G401.6 (cell line): ENCODE data around the gene INPP5D.
"Not testable (repeated sequence)": the region's sequence is repeated elsewhere in the genome, so short reads cannot be mapped to it uniquely, and the experiment has no call there.

ENCODE experiments used
- FAIRE-seq: peaks from 2 replicates; lab custom pipeline; 2012; peaks lifted over from hg19 to GRCh38; lab: Jason Lieb, UNC

INPP5D gene

GRCh38 chr2:233146194-233146593 lies 86.1 kb downstream of the INPP5D start:
- no peak for FAIRE-seq

GRCh38 chr2:233147136-233147828 lies 87.1 kb downstream of the INPP5D start:
- no peak for FAIRE-seq

- no peak for FAIRE-seq
These were observed 87.7 kb downstream of the INPP5D start for GRCh38 chr2:233147829-233148167.

- FAIRE-seq, result no peak
These were observed 88.2 kb downstream of the INPP5D start for GRCh38 chr2:233148354-233148753.

- FAIRE-seq, result no peak
These were observed 92.4 kb downstream of the INPP5D start for GRCh38 chr2:233152541-233152940.

- FAIRE-seq, result no peak
These were observed 93.1 kb downstream of the INPP5D start for GRCh38 chr2:233153146-233153798.

GRCh38 chr2:233156001-233156400 lies 95.9 kb downstream of the INPP5D start:
- no peak for FAIRE-seq

GRCh38 chr2:233156461-233156860 lies 96.3 kb downstream of the INPP5D start:
- not testable (repeated sequence) for FAIRE-seq

- no peak for FAIRE-seq
These were observed 101.6 kb downstream of the INPP5D start for GRCh38 chr2:233161730-233162129.

- FAIRE-seq, result no peak
These were observed 102.6 kb downstream of the INPP5D start for GRCh38 chr2:233162770-233163169.

- no peak for FAIRE-seq
These were observed 103.5 kb downstream of the INPP5D start for GRCh38 chr2:233163486-233164103.

GRCh38 chr2:233164128-233164635 lies 104.0 kb downstream of the INPP5D start:
- no peak for FAIRE-seq

- no peak for FAIRE-seq
These were observed 104.8 kb downstream of the INPP5D start for GRCh38 chr2:233164967-233165366.

GRCh38 chr2:233165543-233165894 lies 105.4 kb downstream of the INPP5D start:
- no peak for FAIRE-seq

GRCh38 chr2:233165895-233166661 lies 105.9 kb downstream of the INPP5D start:
- no peak for FAIRE-seq

- no peak for FAIRE-seq
These were observed 108.3 kb downstream of the INPP5D start for GRCh38 chr2:233168445-233168844.

GRCh38 chr2:233168919-233169318 lies 108.8 kb downstream of the INPP5D start:
- no peak for FAIRE-seq

GRCh38 chr2:233171344-233171743 lies 111.2 kb downstream of the INPP5D start:
- FAIRE-seq, result no peak

GRCh38 chr2:233173115-233173514 lies 113.0 kb downstream of the INPP5D start:
- FAIRE-seq, result peak; percentile 50

- FAIRE-seq, result no peak
These were observed 114.0 kb downstream of the INPP5D start for GRCh38 chr2:233174137-233174536.

- no peak for FAIRE-seq
These were observed 119.1 kb downstream of the INPP5D start for GRCh38 chr2:233178994-233179847.

- FAIRE-seq, result no peak
These were observed 119.8 kb downstream of the INPP5D start for GRCh38 chr2:233179848-233180366.
